Measurements from ENCODE around the gene METTL22.

METTL22 gene

DNA sequence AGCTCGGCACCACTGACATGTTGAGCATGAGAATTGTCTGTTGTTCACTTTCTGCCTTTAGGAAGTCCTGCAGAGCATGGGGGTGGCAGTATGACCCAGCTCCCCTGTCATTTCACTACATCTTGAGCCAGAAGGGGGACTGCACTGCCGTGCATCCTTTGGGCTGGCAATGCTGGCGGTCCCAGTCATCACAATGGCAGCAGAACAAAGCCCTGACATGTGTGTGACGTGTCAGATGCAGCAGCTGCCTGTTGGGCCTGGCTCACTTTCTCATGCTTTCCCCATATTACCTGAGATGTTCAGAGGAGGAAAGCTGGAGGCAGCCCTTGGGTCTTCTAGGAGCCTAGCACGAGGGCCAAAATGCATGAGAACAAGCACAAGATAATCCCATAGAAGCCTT, 46.6 kb downstream of the METTL22 start:
- H3K4me3 ChIP-seq (ENCODE audit: low read depth, low read length): no peak overlapping the region
- DNase-seq (ENCODE audit: low read depth, low spot score): no peak
- in situ Hi-C loops (cut with HindIII; ENCODE audit: low sequenced_read_pairs): no loop called here
- no peak for TF ChIP-seq CTCF (IDR thresholded peaks at IDR 0.05; ENCODE audit: low read depth, low read length)

- no peak for TF ChIP-seq CTCF (IDR thresholded peaks at IDR 0.05; ENCODE audit: low read depth, low read length)
- no peak overlapping the region for H3K4me3 ChIP-seq (ENCODE audit: low read depth, low read length)
- in situ Hi-C loops (cut with HindIII; ENCODE audit: low sequenced_read_pairs): no loop called here
These were observed 48.0 kb downstream of the METTL22 start for GRCh38 chr16:8669481-8669880.

DNA sequence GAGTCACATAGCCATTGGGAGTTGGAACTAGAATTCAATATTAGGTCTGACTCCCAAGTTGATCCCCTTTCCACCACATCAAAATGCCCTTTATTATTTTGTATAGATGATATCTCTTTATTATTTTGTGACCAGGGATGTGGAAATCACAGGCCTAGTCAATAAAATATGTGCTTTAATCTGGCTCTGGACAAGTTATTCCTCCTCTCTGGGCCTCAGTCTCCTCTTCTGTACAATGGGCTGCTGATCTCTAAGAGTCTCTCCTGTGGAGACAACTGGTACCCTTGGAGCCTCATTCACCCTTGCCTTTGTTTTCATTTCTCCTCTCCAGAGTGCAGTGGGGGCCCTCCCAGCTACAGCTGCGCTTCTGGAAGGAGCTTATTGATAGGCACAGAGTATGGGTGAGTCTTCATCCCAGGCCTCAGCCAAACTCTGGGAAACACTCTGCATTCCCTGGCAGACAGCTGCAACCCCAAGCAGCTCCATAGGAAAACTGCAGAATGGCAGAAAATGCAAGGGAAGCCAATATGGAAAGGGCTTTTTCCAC, 48.6 kb downstream of the METTL22 start:
- in situ Hi-C loops (cut with HindIII; ENCODE audit: low sequenced_read_pairs): no loop called here
- TF ChIP-seq CTCF (IDR thresholded peaks at IDR 0.05; ENCODE audit: low read depth, low read length): no peak
- no peak overlapping the region for H3K4me3 ChIP-seq (ENCODE audit: low read depth, low read length)
- DNase-seq (ENCODE audit: low read depth, low spot score): no peak

More at GRCh38 chr16:8669481-8669880, 48.0 kb downstream of the METTL22 start:
- DNase-seq (ENCODE audit: low read depth, low spot score): no peak

GRCh38 chr16:8673611-8674412, 52.3 kb downstream of the METTL22 start:
- peak overlapping the region; percentile 53 for H3K4me3 ChIP-seq (ENCODE audit: low read depth, low read length)
- no peak for DNase-seq (ENCODE audit: low read depth, low spot score)
- TF ChIP-seq CTCF (IDR thresholded peaks at IDR 0.05; ENCODE audit: low read depth, low read length): no peak
- in situ Hi-C loops (cut with HindIII; ENCODE audit: low sequenced_read_pairs): no loop called here

- no peak for TF ChIP-seq CTCF (IDR thresholded peaks at IDR 0.05; ENCODE audit: low read depth, low read length)
- peak within 1 kb of the TSS; percentile 53 for H3K4me3 ChIP-seq (ENCODE audit: low read depth, low read length)
- peak; percentile 75 for DNase-seq (ENCODE audit: low read depth, low spot score)
- in situ Hi-C loops (cut with HindIII; ENCODE audit: low sequenced_read_pairs): no loop called here
These were observed 53.0 kb downstream of the METTL22 start, which contains the start of gene ABAT for GRCh38 chr16:8674413-8675022. TSS of gene ABAT (plus strand) at chr16:8674617. CDS start at chr16:8735740, 61,123 bp downstream.

- TF ChIP-seq CTCF (IDR thresholded peaks at IDR 0.05; ENCODE audit: low read depth, low read length): no peak
- H3K4me3 ChIP-seq (ENCODE audit: low read depth, low read length): no peak overlapping the region
These were observed 54.0 kb downstream of the METTL22 start for GRCh38 chr16:8675183-8676159.

More at GRCh38 chr16:8675183-8676159, 54.0 kb downstream of the METTL22 start:
- in situ Hi-C loops (cut with HindIII; ENCODE audit: low sequenced_read_pairs): no loop called here
- DNase-seq (ENCODE audit: low read depth, low spot score): no peak
